WERI-Rb-1 (cell line): Measurements from ENCODE around the gene LPCAT3.

Experiments
- DNase-seq: peaks from one replicate; pipeline ENCODE4 v3.0.0-alpha.2; 2020
- H3K27ac ChIP-seq: fragments of 250-450 bp; sonication (Bioruptor Pico); 2 replicates; pipeline ENCODE4 v1.5.1; 2020; ENCODE audit warnings: mild to moderate bottlenecking, moderate library complexity
- H3K27me3 ChIP-seq: fragments of 250-450 bp; sonication (Bioruptor Pico); 2 replicates; pipeline ENCODE4 v1.5.1; 2021; ENCODE audit warnings: mild to moderate bottlenecking, low read depth, moderate library complexity; ENCODE audit not compliant: insufficient read depth, severe bottlenecking
- H3K36me3 ChIP-seq: fragments of 250-450 bp; sonication (Bioruptor Pico); 2 replicates; pipeline ENCODE4 v1.5.1; 2020; ENCODE audit warnings: mild to moderate bottlenecking, moderate library complexity
- H3K4me3 ChIP-seq: 2 replicates; pipeline ENCODE4 v1.5.1; 2011; ENCODE audit warnings: low read depth, mild to moderate bottlenecking, control low read depth, low read length
- H3K9me3 ChIP-seq: fragments of 250-450 bp; sonication (Bioruptor Pico); 2 replicates; pipeline ENCODE4 v1.5.1; 2021; ENCODE audit warnings: mild to moderate bottlenecking, moderate library complexity; ENCODE audit not compliant: severe bottlenecking
- CTCF ChIP-seq: IDR thresholded peaks from 2 replicates; pipeline ENCODE4 v1.5.1; 2011; ENCODE audit warnings: low read depth, mild to moderate bottlenecking, control low read depth, inconsistent platforms, low read length

Gene LPCAT3

GRCh38 chr12:6961695-6962284 is 56.5 kb downstream of the LPCAT3 start:
- peak; percentile 84 for DNase-seq
- Histone ChIP-seq H3K27ac (peak overlapping the region; percentile 76), H3K27me3 (no peaks in the 10 kb centered on the region), H3K4me3 (peak overlapping the region; percentile 20), H3K36me3 (peaks cover 30% of the 10 kb centered on the region), H3K9me3 (no peaks in the 10 kb centered on the region)
- peak; percentile 69 for TF ChIP-seq CTCF

GRCh38 chr12:6961278-6961694 is 57.0 kb downstream of the LPCAT3 start:
- TF ChIP-seq CTCF, result no peak
- H3K36me3 ChIP-seq, result peaks cover 25% of the 10 kb centered on the region
- H3K9me3 ChIP-seq, result no peaks in the 10 kb centered on the region
- peak overlapping the region; percentile 76 for H3K27ac ChIP-seq
- H3K4me3 ChIP-seq, result peak overlapping the region; percentile 20
- H3K27me3 ChIP-seq, result no peaks in the 10 kb centered on the region
- no peak for DNase-seq

- H3K27ac ChIP-seq, result peak overlapping the region; percentile 76
- H3K36me3 ChIP-seq, result peaks cover 19% of the 10 kb centered on the region
- H3K27me3 ChIP-seq, result no peaks in the 10 kb centered on the region
- no peaks in the 10 kb centered on the region for H3K9me3 ChIP-seq
- no peak for DNase-seq
- peak; percentile 60 for TF ChIP-seq CTCF
- H3K4me3 ChIP-seq, result no peak overlapping the region
Measured at GRCh38 chr12:6960593-6961277, 57.5 kb downstream of the LPCAT3 start.

- no peak overlapping the region for H3K4me3 ChIP-seq
- peaks cover 12% of the 10 kb centered on the region for H3K36me3 ChIP-seq
- TF ChIP-seq CTCF, result no peak
- DNase-seq, result no peak
- no peak overlapping the region for H3K27ac ChIP-seq
- H3K27me3 ChIP-seq, result no peaks in the 10 kb centered on the region
- H3K9me3 ChIP-seq, result no peaks in the 10 kb centered on the region
Measured at GRCh38 chr12:6959805-6960592, 58.3 kb downstream of the LPCAT3 start.

- H3K9me3 ChIP-seq, result no peaks in the 10 kb centered on the region
- peaks cover 4% of the 10 kb centered on the region for H3K36me3 ChIP-seq
- no peak overlapping the region for H3K27ac ChIP-seq
- no peak overlapping the region for H3K4me3 ChIP-seq
- no peak for TF ChIP-seq CTCF
- no peak for DNase-seq
- no peaks in the 10 kb centered on the region for H3K27me3 ChIP-seq
Measured at GRCh38 chr12:6959058-6959804, 59.0 kb downstream of the LPCAT3 start.
